OCI-LY3 (cell line): ENCODE results near the gene RAD51B.
"Not testable (repeated sequence)": the region's sequence is repeated elsewhere in the genome, so short reads cannot be mapped to it uniquely, and the experiment has no call there.

Experiments
- H2AFZ ChIP-seq: fragments of 200-600, 300-600 bp; shearing (Covaris generic); 2 replicates; pipeline ENCODE4 v1.6.0; 2014; ENCODE audit warnings: antibody characterized with exemption, low read depth, low read length
- H3K27ac ChIP-seq: fragments of 200-600, 300-600 bp; sonication (generic); 2 replicates; pipeline ENCODE4 v1.5.1; 2014; ENCODE audit warnings: mild to moderate bottlenecking, low read length, moderate library complexity, mixed read lengths
- H3K27me3 ChIP-seq: fragments of 200-600, 300-600 bp; sonication (generic); 2 replicates; pipeline ENCODE4 v1.6.1; 2014; ENCODE audit warnings: low read depth, low read length, mixed read lengths
- H3K36me3 ChIP-seq: fragments of 200-600, 300-600 bp; sonication (generic); replicated peaks from 2 replicates; pipeline ENCODE3; 2014; ENCODE audit warnings: low read depth, low read length, mixed read lengths
- H3K4me1 ChIP-seq: fragments of 300-600, 200-600 bp; sonication (generic); 2 replicates; pipeline ENCODE4 v1.6.1; 2014; ENCODE audit warnings: low read length, mixed read lengths
- H3K4me2 ChIP-seq: fragments of 200-600, 300-600 bp; sonication (generic); 2 replicates; pipeline ENCODE4 v1.6.1; 2014; ENCODE audit warnings: low read length, mixed read lengths
- H3K4me3 ChIP-seq: fragments of 300-600, 200-600 bp; sonication (generic); 2 replicates; pipeline ENCODE4 v1.5.1; 2014; ENCODE audit warnings: antibody characterized with exemption, mild to moderate bottlenecking, low read length, moderate library complexity
- H3K79me2 ChIP-seq: fragments of 300-600, 200-600 bp; shearing (Covaris generic); 2 replicates; pipeline ENCODE4 v1.6.1; 2014; ENCODE audit warnings: mild to moderate bottlenecking, low read length, mixed read lengths
- H3K9ac ChIP-seq: fragments of 300-600, 200-600 bp; shearing (Covaris generic); 2 replicates; pipeline ENCODE4 v1.6.0; 2014; ENCODE audit warnings: mild to moderate bottlenecking, low read length, moderate library complexity
- H3K9me3 ChIP-seq: fragments of 200-600, 300-600 bp; shearing (Covaris generic); 2 replicates; pipeline ENCODE4 v1.6.1; 2014; ENCODE audit warnings: low read length, mixed read lengths; ENCODE audit not compliant: insufficient read depth
- H4K20me1 ChIP-seq: fragments of 200-600, 300-600 bp; sonication (generic); 2 replicates; pipeline ENCODE4 v1.6.1; 2016; ENCODE audit warnings: low read length, mixed read lengths; ENCODE audit not compliant: insufficient read depth
- CTCF ChIP-seq: fragments of 200-600, 300-600 bp; sonication (generic); IDR thresholded peaks from 2 replicates; pipeline ENCODE4 v1.5.1; 2014; ENCODE audit warnings: antibody characterized with exemption, low read length, low read depth
- EZH2phosphoT487 ChIP-seq: fragments of 200-600 bp; shearing (Covaris generic); IDR thresholded peaks from 2 replicates; pipeline ENCODE4 v1.6.1; 2018; ENCODE audit warnings: antibody characterized with exemption, mixed run types, low read depth

RAD51B gene

GRCh38 chr14:68254669-68255527, 435.3 kb downstream of the RAD51B start:
- no peak overlapping the region for H3K4me3 ChIP-seq
- H3K4me2 ChIP-seq, result no peak overlapping the region
- no peaks in the 10 kb centered on the region for H3K9me3 ChIP-seq
- H3K9ac ChIP-seq, result no peak overlapping the region
- no peaks in the 10 kb centered on the region for H3K79me2 ChIP-seq
- no peak overlapping the region for H2AFZ ChIP-seq
- H3K36me3 ChIP-seq, result no peaks in the 10 kb centered on the region
- H4K20me1 ChIP-seq, result no peaks in the 10 kb centered on the region
- no peak for TF ChIP-seq EZH2phosphoT487
- no peak for TF ChIP-seq CTCF
- H3K27me3 ChIP-seq, result no peaks in the 10 kb centered on the region
- peaks cover 69% of the 10 kb centered on the region for H3K4me1 ChIP-seq
- H3K27ac ChIP-seq, result no peak overlapping the region

- Histone ChIP-seq H3K79me2 (no peaks in the 10 kb centered on the region), H2AFZ (no peak overlapping the region), H3K4me2 (peak overlapping the region; percentile 15), H3K27ac (no peak overlapping the region), H3K4me3 (no peak overlapping the region), H3K36me3 (no peaks in the 10 kb centered on the region), H3K4me1 (peaks cover 69% of the 10 kb centered on the region), H4K20me1 (no peaks in the 10 kb centered on the region), H3K9ac (no peak overlapping the region), H3K9me3 (no peaks in the 10 kb centered on the region), H3K27me3 (no peaks in the 10 kb centered on the region)
- no peak for TF ChIP-seq EZH2phosphoT487
- no peak for TF ChIP-seq CTCF
Observed at GRCh38 chr14:68255693-68256178, 436.2 kb downstream of the RAD51B start.

GRCh38 chr14:68257969-68258368, 438.4 kb downstream of the RAD51B start:
- H4K20me1 ChIP-seq, result no peaks in the 10 kb centered on the region
- no peak overlapping the region for H3K9ac ChIP-seq
- no peak overlapping the region for H2AFZ ChIP-seq
- H3K79me2 ChIP-seq, result no peaks in the 10 kb centered on the region
- no peaks in the 10 kb centered on the region for H3K27me3 ChIP-seq
- H3K36me3 ChIP-seq, result no peaks in the 10 kb centered on the region
- peaks cover 72% of the 10 kb centered on the region for H3K4me1 ChIP-seq
- H3K9me3 ChIP-seq, result no peaks in the 10 kb centered on the region
- H3K4me2 ChIP-seq, result no peak overlapping the region
- TF ChIP-seq CTCF (no peak), EZH2phosphoT487 (no peak)
- H3K4me3 ChIP-seq, result no peak overlapping the region
- no peak overlapping the region for H3K27ac ChIP-seq

- not testable (repeated sequence) for H4K20me1 ChIP-seq, H3K9me3 ChIP-seq, H3K27ac ChIP-seq, H3K4me2 ChIP-seq, H3K9ac ChIP-seq, H3K27me3 ChIP-seq, H3K4me3 ChIP-seq, H3K79me2 ChIP-seq, H2AFZ ChIP-seq, H3K36me3 ChIP-seq
- peaks cover 76% of the 10 kb centered on the region for H3K4me1 ChIP-seq
Observed at GRCh38 chr14:68258995-68259394, 439.4 kb downstream of the RAD51B start.
